ENCODE measurements around the gene NCOA7.

DNA sequence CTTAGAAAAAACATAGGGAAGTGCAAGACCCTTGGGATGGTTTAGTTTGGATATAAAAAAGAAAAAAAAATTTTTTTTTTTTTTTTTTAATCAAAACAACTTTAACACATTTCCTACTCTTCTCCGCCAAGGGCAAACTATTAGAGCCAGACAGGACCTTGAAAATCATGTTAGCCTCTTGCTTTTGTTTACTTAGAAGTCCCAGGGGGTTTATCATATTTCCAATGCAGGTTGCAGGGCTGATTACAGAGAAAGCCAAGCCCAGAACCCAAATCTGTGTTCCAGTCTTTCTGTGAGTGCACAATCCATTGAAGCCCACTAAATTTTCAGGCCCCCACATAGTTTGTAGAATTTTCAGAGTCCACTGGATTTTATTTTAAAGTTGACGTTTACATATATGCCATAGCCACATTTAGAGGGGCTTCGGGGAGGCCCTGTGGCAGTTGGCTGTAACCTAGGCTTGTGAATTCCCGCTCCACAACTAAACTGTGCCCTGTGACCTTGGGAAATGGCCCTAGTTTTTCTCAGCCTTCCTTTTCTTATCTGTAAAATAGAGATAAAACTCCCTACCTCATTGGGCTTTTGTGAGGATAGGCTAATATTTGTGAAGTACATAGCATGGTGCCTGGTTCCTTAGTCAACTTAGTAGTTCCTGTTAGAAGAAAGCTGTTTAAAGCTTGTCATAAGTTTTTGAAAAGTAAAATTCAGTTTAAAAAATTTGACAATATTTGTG is 55.7 kb downstream of the NCOA7 start:
- TF ChIP-seq POLR2AphosphoS5 (IDR thresholded peaks at IDR 0.05; ENCODE audit: borderline replicate concordance, low read depth, low read length), result no peak
- TF ChIP-seq EZH2 (IDR thresholded peaks at IDR 0.05), result no peak

All from SK-N-MC (cell line).